SK-N-SH (cell line): ENCODE results near the gene SLF2.

Experiments
- EZH2phosphoT487 ChIP-seq: fragments of 200-600 bp; sonication (generic); IDR thresholded peaks from 2 replicates; pipeline ENCODE4 v1.6.1; 2017; ENCODE audit warnings: low read depth, mixed run types, mild to moderate bottlenecking, antibody characterized with exemption, moderate library complexity, borderline replicate concordance
- FOXM1 ChIP-seq: IDR thresholded peaks from 2 replicates; pipeline ENCODE4 v1.4.0; 2012; ENCODE audit warnings: low read depth, mild to moderate bottlenecking
- MAX ChIP-seq: IDR thresholded peaks from 2 replicates; pipeline ENCODE4 v1.4.0; 2012; ENCODE audit warnings: low read depth
- PBX3 ChIP-seq: IDR thresholded peaks from 2 replicates; pipeline ENCODE4; 2012
- POLR2AphosphoS5 ChIP-seq: IDR thresholded peaks from 2 replicates; pipeline ENCODE4 v1.6.1; 2012; ENCODE audit warnings: low read depth, low read length
- REST ChIP-seq: IDR thresholded peaks from 2 replicates; pipeline ENCODE4 v1.6.1; 2012; ENCODE audit warnings: mild to moderate bottlenecking, low read depth, low read length, moderate library complexity
- TCF12 ChIP-seq: IDR thresholded peaks from 2 replicates; pipeline ENCODE4 v1.4.0; 2012
- YY1 ChIP-seq: IDR thresholded peaks from 2 replicates; pipeline ENCODE4 v1.4.0; 2012; ENCODE audit warnings: low read depth, mild to moderate bottlenecking
- TF ChIP-seq, protein P1 (sequence below): fragments of 200-600 bp; sonication (generic); IDR thresholded peaks from 2 replicates; pipeline ENCODE4 v1.6.1; 2017; ENCODE audit warnings: antibody characterized with exemption, mild to moderate bottlenecking, moderate library complexity

DNA sequence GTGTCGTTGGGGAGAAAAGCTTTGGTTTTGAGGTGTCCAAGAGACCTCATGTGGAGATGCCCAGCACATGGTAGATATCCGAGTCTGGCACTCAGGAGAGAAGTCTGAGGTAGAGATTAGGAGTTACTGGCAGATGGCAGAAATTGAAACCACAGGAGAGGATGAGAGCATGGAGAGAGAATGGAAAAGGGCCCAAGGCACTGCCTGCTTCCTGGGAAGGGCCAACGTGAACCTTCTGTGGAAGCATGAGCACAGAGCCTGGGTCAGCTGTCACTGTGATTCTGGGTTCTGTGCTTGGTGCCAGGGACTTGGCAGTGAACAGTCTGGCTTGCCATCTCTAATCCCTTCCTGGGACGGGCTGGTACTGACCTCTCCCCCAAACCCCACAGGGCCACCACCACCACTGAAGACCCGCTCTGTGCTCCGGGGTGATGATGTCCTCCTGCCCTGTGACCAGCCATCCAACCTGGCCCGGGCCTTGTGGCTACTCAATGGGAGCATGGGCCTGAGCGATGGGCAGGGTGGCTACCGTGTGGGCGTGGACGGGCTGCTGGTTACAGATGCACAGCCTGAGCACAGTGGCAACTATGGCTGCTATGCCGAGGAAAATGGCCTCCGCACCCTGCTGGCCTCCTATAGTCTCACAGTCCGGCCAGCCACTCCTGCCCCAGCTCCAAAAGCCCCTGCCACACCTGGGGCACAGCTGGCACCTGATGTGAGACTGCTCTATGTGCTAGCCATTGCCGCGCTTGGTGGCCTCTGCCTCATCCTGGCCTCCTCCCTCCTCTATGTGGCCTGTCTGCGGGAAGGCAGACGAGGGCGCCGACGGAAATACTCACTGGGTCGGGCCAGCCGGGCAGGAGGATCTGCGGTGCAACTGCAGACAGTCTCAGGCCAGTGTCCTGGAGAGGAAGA lies 70.4 kb downstream of the SLF2 start:
- TF ChIP-seq EZH2phosphoT487: no peak
- TF ChIP-seq REST: no peak
- TF ChIP-seq TCF12: no peak
- TF ChIP-seq, protein P1, sequence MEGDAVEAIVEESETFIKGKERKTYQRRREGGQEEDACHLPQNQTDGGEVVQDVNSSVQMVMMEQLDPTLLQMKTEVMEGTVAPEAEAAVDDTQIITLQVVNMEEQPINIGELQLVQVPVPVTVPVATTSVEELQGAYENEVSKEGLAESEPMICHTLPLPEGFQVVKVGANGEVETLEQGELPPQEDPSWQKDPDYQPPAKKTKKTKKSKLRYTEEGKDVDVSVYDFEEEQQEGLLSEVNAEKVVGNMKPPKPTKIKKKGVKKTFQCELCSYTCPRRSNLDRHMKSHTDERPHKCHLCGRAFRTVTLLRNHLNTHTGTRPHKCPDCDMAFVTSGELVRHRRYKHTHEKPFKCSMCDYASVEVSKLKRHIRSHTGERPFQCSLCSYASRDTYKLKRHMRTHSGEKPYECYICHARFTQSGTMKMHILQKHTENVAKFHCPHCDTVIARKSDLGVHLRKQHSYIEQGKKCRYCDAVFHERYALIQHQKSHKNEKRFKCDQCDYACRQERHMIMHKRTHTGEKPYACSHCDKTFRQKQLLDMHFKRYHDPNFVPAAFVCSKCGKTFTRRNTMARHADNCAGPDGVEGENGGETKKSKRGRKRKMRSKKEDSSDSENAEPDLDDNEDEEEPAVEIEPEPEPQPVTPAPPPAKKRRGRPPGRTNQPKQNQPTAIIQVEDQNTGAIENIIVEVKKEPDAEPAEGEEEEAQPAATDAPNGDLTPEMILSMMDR: no peak
- no peak for TF ChIP-seq PBX3
- TF ChIP-seq POLR2AphosphoS5: no peak
- no peak for TF ChIP-seq MAX
- TF ChIP-seq YY1: no peak
- TF ChIP-seq FOXM1: no peak
